Brain microvascular endothelial cell (primary cell): Measurements from ENCODE around the gene PLS3.
A peak's percentile ranks its signal among the peaks of the same experiment; 100 is the strongest.
"Not testable (repeated sequence)": the region's sequence is repeated elsewhere in the genome, so short reads cannot be mapped to it uniquely, and the experiment has no call there.

Source experiments
- DNase-seq: peaks from one replicate; pipeline ENCODE4 v3.0.0-alpha.2; 2020
- H3K27ac ChIP-seq: fragments of 250-450 bp; sonication (Bioruptor Pico); 2 replicates; pipeline ENCODE4 v1.5.1; 2020; ENCODE audit warnings: mild to moderate bottlenecking, moderate library complexity
- H3K27me3 ChIP-seq: fragments of 250-450 bp; sonication (Bioruptor Pico); replicated peaks from 2 replicates; pipeline ENCODE4 v1.5.1; 2020; ENCODE audit warnings: mild to moderate bottlenecking
- H3K36me3 ChIP-seq: fragments of 250-450 bp; sonication (Bioruptor Pico); replicated peaks from 2 replicates; pipeline ENCODE4 v1.5.1; 2020; ENCODE audit warnings: mild to moderate bottlenecking
- H3K4me3 ChIP-seq: 2 replicates; pipeline ENCODE4 v1.5.1; 2011; ENCODE audit warnings: low read depth, mild to moderate bottlenecking, control low read depth, low read length, moderate library complexity
- CTCF ChIP-seq: IDR thresholded peaks from 2 replicates; pipeline ENCODE4 v1.5.1; 2011; ENCODE audit warnings: low read depth, mild to moderate bottlenecking, moderate library complexity, low read length, control low read depth, inconsistent platforms; ENCODE audit errors: missing control alignments
- in situ Hi-C: cut with HindIII; loops from 2 replicates; pipeline ENCODE4 v1.10.0; 2017; ENCODE audit warnings: low sequenced_read_pairs, low pct_ligation_motif_present

Gene PLS3

GRCh38 chrX:115632455-115632854, 71.5 kb downstream of the PLS3 start:
- in situ Hi-C loops, result no loop called here
- Histone ChIP-seq H3K27me3 (no peaks in the 10 kb centered on the region), H3K4me3 (no peak overlapping the region), H3K27ac (peak overlapping the region; percentile 38), H3K36me3 (peaks cover 27% of the 10 kb centered on the region)
- DNase-seq, result peak; percentile 34
- no peak for TF ChIP-seq CTCF

GRCh38 chrX:115633397-115633796, 72.4 kb downstream of the PLS3 start:
- DNase-seq, H3K4me3 ChIP-seq, H3K27me3 ChIP-seq, H3K27ac ChIP-seq, in situ Hi-C loops: not testable (repeated sequence)
- H3K36me3 ChIP-seq, result peaks cover 21% of the 10 kb centered on the region

DNA sequence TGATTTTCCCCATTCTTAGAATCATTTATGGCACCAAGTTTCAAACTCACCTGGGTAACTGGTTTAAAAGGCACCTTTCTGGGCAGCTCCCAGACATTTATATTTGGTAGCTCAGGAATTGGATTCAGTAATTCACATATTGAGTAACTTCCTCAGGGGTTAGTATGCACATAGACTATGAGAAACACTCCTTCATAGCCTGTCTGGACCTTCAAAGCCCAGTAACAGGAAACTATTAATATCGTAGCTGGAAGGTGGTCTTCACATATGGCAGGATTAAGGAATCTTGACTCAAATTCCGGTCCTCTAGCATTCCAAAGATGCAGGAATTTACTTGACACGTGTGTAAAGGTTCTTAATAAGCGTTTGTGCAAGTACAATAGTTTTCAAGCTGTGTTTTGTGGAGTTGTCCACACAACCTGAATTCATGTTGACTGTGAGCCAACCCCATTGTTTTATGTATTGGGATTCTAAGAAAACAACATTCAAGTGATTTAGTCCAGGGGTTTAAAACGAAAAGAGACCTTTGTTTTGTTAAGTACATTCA, 78.4 kb downstream of the PLS3 start:
- no peak for TF ChIP-seq CTCF
- Histone ChIP-seq H3K4me3 (no peak overlapping the region), H3K27me3 (no peaks in the 10 kb centered on the region)

DNA sequence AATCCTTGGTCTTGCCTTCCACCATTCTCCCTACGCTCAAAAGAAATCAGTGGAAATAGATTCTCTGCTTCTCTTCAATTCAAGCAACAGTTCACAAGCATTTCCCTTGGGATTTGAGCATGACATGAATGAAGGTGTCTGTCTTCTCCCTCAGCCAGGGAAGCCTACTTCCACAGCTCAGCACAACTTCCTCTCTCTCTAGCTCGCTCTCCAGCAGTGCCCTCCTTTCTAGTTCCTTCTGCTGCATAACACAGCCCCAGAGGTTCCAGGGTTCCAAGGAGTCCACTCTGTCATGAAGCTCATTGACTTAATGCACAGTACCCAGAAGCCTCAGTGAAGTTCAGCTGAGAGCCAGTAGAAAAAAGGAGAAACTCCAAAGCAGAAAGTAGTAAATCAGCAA, 81.3 kb downstream of the PLS3 start:
- H3K27ac ChIP-seq, result no peak overlapping the region

More for the DNA sequence above, 78.4 kb downstream of the PLS3 start:
- DNase-seq, result no peak
- Histone ChIP-seq H3K27ac (no peak overlapping the region), H3K36me3 (peaks cover 25% of the 10 kb centered on the region)
- in situ Hi-C loops, result no loop called here

DNA sequence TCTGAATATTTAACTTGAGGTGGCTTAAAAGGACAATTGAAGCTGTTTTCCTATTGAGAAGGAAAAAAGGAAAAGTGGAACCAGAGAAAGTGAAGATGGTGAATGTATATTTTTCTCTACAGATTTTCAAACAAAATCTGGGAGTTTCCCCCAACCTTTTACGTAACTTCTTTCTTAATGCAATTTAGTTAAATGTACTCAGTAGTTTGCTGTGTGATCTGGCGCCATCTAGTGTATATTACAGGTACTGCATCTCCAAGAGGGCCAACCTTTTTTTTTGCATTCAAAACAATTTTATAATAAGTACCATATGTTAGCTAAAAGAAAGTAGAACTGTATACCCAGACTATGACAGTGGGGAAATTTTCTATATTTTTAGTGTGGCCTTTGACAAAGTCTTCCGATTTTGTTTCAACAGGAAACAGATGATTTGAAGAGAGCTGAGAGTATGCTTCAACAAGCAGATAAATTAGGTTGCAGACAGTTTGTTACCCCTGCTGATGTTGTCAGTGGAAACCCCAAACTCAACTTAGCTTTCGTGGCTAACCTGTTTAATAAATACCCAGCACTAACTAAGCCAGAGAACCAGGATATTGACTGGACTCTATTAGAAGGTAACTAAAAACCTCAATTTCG, 82.0 kb downstream of the PLS3 start:
- no peaks in the 10 kb centered on the region for H3K27me3 ChIP-seq
- H3K27ac ChIP-seq, result no peak overlapping the region
- TF ChIP-seq CTCF, result peak; percentile 74
- in situ Hi-C loops, result no loop called here
- H3K36me3 ChIP-seq, result peaks cover 32% of the 10 kb centered on the region
- no peak overlapping the region for H3K4me3 ChIP-seq
- DNase-seq, result peak; percentile 66

More for the DNA sequence above, 81.3 kb downstream of the PLS3 start:
- in situ Hi-C loops, result no loop called here
- TF ChIP-seq CTCF, result no peak
- no peak overlapping the region for H3K4me3 ChIP-seq
- DNase-seq, result no peak
- H3K27me3 ChIP-seq, result no peaks in the 10 kb centered on the region
- H3K36me3 ChIP-seq, result peaks cover 27% of the 10 kb centered on the region

DNA sequence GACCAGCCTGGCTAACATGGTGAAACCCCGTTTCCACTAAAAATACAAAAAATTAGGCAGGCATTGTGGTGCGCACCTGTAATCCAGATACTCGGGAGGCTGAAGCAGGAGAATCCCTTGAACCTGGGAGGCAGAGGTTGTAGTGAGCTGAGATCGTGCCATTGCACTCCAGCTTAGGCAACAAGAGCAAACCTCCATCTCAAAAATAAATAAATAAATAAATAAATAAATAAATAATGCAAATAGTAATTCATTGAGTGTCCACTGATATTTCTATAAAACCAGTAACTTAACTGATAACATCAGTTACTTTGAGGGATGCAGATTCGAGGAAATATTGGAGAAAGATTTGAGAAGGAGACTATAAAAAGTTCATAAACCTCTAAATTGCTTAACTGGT, 83.4 kb downstream of the PLS3 start:
- H3K4me3 ChIP-seq, H3K27ac ChIP-seq, DNase-seq, H3K27me3 ChIP-seq, in situ Hi-C loops: not testable (repeated sequence)
- peaks cover 43% of the 10 kb centered on the region for H3K36me3 ChIP-seq
